C4-2B (cell line): ENCODE results near the gene UMPS.

ENCODE experiments used
- H3K27ac ChIP-seq: fragments of 450-650 bp; 2 replicates; pipeline ENCODE4 v1.5.1; 2017
- ZFX ChIP-seq: fragments of 450-650 bp; IDR thresholded peaks from 2 replicates; pipeline ENCODE4 v1.6.1; 2017
- TF ChIP-seq, protein P1 (sequence below): fragments of 450-650 bp; conservative IDR thresholded peaks from 2 replicates; pipeline ENCODE4 v1.5.1; 2017; ENCODE audit warnings: mild to moderate bottlenecking

Gene UMPS

DNA sequence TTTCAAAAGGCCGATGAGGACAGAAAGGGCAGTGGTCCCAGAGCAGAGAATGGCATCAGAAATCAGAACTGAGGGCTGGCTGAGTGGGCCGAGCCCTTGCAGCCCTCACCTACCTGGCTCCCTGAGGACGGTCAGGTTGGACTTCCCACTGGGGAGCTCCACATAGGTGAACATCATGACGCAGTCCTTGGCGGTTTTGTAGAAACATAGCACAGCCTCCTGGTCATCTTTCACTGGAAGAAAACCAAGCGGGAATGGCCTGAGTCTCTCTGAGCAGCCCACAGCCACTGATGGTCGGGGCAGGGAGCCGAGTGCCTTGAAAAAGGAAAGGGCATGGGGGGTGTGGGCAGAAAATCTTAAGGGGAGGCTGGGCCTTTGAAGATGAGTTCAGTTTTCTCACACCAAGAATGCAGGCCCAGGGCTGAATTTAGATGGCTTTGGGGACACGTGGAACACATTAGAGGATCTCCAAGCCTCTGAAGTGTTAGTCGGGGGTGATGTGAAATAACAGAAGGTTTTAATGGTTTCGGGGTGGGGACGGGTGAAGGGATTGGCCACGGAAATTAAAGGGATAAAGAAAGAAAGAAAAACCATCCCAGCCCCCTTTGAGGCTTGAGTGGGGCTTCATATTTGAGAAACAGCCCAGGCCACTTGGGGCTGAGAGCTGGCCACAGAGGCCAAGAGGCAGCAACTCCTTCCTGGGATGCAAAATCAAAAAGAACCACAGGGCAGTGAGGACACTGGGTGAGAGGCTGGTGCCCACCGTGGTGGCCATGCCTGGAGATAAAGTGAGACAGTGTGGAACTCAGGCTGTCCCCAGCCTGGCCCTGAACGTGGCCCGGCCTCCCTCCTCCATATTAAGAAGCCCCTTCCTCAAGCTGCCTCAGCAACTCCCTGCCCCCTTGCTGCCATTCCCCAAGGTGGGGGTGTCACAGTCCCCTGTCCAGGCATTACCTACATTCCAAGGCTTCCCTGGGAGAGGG lies 36.2 kb downstream of the UMPS start:
- no peak overlapping the region for H3K27ac ChIP-seq
- no peak for TF ChIP-seq ZFX
- TF ChIP-seq, protein P1, sequence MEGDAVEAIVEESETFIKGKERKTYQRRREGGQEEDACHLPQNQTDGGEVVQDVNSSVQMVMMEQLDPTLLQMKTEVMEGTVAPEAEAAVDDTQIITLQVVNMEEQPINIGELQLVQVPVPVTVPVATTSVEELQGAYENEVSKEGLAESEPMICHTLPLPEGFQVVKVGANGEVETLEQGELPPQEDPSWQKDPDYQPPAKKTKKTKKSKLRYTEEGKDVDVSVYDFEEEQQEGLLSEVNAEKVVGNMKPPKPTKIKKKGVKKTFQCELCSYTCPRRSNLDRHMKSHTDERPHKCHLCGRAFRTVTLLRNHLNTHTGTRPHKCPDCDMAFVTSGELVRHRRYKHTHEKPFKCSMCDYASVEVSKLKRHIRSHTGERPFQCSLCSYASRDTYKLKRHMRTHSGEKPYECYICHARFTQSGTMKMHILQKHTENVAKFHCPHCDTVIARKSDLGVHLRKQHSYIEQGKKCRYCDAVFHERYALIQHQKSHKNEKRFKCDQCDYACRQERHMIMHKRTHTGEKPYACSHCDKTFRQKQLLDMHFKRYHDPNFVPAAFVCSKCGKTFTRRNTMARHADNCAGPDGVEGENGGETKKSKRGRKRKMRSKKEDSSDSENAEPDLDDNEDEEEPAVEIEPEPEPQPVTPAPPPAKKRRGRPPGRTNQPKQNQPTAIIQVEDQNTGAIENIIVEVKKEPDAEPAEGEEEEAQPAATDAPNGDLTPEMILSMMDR, result no peak

DNA sequence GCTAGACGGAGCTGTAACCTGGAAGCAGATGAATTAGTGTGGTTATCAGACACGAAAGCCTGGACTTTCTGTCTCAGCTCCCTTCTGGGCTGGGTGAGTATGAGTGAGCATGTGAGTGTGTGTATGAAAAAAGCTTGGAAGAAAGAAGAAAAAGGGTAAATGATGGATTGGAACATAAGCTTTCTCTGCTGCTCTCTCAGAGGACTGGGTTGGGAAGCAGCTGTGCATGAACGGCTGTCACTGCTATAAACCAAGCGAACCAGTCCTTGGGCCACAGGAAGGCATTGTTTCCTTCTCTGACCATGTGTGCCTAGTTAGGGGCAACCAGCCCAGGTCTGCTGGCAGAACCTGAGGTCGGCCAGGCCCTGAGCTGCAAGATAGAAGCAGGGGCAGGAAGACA lies 37.0 kb downstream of the UMPS start:
- no peak overlapping the region for H3K27ac ChIP-seq
- TF ChIP-seq ZFX, result no peak
- TF ChIP-seq, protein P1, result no peak

DNA sequence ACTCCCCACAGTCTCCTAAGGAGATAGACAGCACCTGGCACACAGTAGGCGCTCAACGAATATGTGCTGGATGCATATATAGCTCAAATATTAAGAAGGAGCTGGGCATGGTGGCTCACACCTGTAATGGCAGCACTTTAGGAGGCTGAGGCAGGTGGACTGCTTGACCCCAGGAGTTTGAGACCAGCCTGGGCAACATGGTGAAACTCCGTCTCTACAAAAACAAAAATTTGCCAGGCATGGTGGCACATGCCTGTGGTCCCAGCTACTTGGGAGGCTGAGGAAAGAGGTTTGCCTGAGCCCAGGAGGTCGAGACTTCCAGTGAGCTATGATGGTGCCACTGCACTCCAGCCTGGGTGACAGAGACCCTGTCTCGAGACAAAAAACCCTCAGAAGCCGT lies 37.4 kb downstream of the UMPS start:
- H3K27ac ChIP-seq, result no peak overlapping the region
- TF ChIP-seq ZFX, result no peak
- TF ChIP-seq, protein P1, result no peak

DNA sequence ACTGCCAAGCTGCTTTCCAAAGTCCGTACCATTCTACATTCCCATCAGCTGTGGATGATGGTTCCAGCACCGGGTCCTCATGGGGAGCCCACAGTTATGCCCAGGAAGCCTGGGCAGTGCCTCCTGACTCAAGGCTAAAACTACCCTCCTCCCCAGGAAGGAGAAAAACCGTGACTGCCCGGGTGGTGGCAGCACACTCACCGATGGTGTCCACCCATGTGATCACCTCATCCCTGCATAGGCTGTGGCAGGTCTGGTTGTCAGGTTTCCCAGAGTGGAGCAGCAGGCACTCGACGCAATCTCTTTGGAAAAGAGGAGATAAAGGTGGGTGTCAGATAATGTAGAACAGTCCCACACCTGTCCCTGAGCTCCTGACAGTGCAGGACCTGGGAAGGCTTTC lies 38.6 kb downstream of the UMPS start:
- no peak for TF ChIP-seq ZFX
- TF ChIP-seq, protein P1, result no peak; the same call in 1 of the 2 replicates
- no peak overlapping the region for H3K27ac ChIP-seq

DNA sequence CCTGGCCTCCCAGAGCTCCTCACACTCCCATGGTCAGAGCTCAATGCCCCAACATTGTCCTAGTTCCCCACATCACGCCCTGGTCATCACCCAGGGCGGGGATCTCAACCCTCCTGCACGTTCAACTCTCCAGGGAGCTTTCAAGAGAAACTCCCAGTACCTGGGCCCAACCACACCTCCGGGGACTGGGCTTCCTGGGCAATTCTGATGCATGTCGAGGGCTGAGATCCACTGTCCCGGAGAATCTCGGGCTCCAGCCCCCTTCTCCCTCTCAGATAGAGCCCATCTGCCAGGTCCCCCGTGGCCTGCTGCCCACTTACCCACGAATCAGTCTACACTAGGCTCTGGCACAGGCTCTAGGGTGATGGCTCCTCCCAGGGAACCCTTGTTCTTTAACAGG lies 39.2 kb downstream of the UMPS start:
- no peak overlapping the region for H3K27ac ChIP-seq
- TF ChIP-seq, protein P1, result no peak
- no peak for TF ChIP-seq ZFX

DNA sequence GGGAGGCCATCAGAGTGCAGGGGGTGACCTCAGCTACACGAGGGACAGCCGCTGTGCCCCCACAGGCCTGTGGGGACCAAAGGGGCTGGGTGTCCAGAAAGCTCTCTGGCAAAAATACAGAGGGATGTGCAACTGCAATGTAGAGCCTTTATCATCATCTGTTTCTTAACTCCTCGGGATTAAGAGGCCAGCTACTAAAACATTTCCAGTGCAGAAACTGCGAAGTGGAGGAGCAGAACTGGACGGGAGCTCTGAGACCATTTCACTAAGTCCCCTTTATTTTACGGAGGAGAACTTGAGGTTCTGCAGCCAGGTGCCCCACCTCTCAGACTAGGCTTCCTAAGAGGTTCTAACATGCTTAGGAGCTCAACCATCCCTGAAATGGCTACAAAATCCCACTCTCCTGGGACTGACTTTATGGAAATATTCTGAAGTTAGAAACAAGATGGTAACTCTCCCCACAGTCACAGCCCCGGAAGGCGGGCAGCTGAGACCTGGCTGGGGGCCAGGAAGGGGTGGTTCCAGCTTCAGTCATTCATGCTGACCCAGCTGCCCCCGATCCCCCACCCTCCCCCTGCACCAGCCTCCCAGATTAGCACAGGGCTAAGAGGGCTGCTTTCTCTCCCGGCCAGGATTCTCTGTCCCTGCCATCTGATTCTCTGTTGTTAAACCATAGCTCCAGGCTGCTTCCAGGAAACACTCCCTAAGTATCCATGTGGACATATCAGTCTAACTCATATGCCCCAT lies 40.3 kb downstream of the UMPS start:
- no peak overlapping the region for H3K27ac ChIP-seq
- TF ChIP-seq, protein P1, result no peak
- no peak for TF ChIP-seq ZFX

DNA sequence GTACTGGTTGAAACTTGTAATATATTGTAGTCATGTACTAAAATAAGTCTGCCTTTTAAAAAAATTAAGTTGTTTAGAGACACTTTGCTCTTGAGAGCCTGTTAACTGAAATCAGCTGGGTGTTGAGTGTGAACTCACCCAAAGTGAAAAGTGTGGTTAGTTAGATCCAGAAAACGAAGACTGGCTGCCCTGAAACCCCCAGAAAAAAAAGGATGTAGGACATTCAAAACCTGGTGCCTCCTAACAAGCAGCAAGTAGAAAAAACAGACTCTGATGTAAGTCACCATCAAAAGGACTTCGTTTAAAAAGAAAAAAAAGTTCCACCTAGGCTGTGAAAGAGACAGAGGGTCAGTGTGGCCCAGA lies 40.8 kb downstream of the UMPS start:
- no peak for TF ChIP-seq ZFX
- TF ChIP-seq, protein P1, result no peak
- H3K27ac ChIP-seq, result no peak overlapping the region
